ENCODE measurements around the gene HSD17B12. TPM values are rescaled to one million over a fixed set of nuclear protein-coding genes. Genes with fewer than 3 reads are reported as not detected.
A peak's percentile ranks its signal among the peaks of the same experiment; 100 is the strongest.
"Not testable (repeated sequence)": the region's sequence is repeated elsewhere in the genome, so short reads cannot be mapped to it uniquely, and the experiment has no call there.

The HSD17B12 gene
- total and polyA plus RNA-seq, 5 donors from 2014 or later = 17.5 to 23.1 (median 21.1) TPM

DNA sequence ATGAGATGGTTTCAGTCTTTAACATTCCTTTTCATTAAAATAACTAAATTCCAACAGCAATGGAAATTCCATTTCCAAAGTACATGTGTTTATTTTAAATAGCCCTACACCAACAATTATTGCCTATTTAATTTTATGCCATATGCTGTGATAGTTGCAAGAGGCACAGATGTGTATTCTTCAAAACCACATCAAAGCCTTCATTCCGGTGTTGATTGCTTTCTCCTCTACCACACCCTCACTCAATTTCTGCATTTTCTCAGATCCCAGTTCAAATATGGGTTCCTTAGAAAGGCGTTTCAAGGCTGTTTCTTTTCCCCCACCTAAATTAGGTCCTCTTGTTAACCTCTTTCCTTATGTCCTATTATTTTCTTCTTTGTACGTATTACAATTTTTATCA, 6.0 kb upstream of the HSD17B12 start:
- Mint-ChIP-seq H3K36me3 (no peaks in the 10 kb centered on the region), H3K4me1 (peaks cover 0 to 6% (median 4%) of the 10 kb centered on the region in 4 donors), H3K9me3 (peaks cover 0 to 3% (median 0%) of the 10 kb centered on the region in 7 donors), H3K27ac (no peak overlapping the region), H3K27me3 (peaks cover 23% of the 10 kb centered on the region), H3K4me3 (peak overlapping the region in 1 of 4 donors; percentile 27)
- peaks cover 3% of the 10 kb centered on the region for H3K27me3 ChIP-seq (ENCODE audit: control insufficient read depth, insufficient read depth, low read length)
- H3K4me3 ChIP-seq (ENCODE audit: low read depth, low read length) = no peak overlapping the region
- no peaks in the 10 kb centered on the region for H3K36me3 ChIP-seq (ENCODE audit: control insufficient read depth, insufficient read depth, low read length)
- H3K9me3 ChIP-seq (ENCODE audit: control insufficient read depth in 2 of 2, low read length in 2 of 2) = no peaks in the 10 kb centered on the region
- no peak overlapping the region for H3K27ac ChIP-seq (ENCODE audit: insufficient read depth, low read length, poor library complexity, severe bottlenecking)
- no peak for DNase-seq
- ATAC-seq (ENCODE audit: low read depth in 2 of 2) = no peak
- no peaks in the 10 kb centered on the region for H3K4me1 ChIP-seq (ENCODE audit: control insufficient read depth, insufficient read depth, low read length, poor library complexity, severe bottlenecking)

GRCh38 chr11:43676933-43677332, 3.6 kb upstream of the HSD17B12 start:
- H3K27me3 ChIP-seq (ENCODE audit: control insufficient read depth, insufficient read depth, low read length) = peaks cover 3% of the 10 kb centered on the region
- Mint-ChIP-seq H3K4me3 (peak overlapping the region in 1 of 4 donors; percentile 55), H3K27me3 (peaks cover 29% of the 10 kb centered on the region), H3K36me3 (no peaks in the 10 kb centered on the region), H3K4me1 (peaks cover 8 to 26% (median 19%) of the 10 kb centered on the region in 4 donors), H3K9me3 (peaks cover 0 to 4% (median 0%) of the 10 kb centered on the region in 7 donors), H3K27ac (no peak overlapping the region)
- H3K4me1 ChIP-seq (ENCODE audit: control insufficient read depth, insufficient read depth, low read length, poor library complexity, severe bottlenecking) = peaks cover 12% of the 10 kb centered on the region
- no peak overlapping the region for H3K27ac ChIP-seq (ENCODE audit: insufficient read depth, low read length, poor library complexity, severe bottlenecking)
- DNase-seq (no peak), ATAC-seq (ENCODE audit: low read depth in 2 of 2) (no peak)
- H3K36me3 ChIP-seq (ENCODE audit: control insufficient read depth, insufficient read depth, low read length) = no peaks in the 10 kb centered on the region
- H3K9me3 ChIP-seq (ENCODE audit: control insufficient read depth in 2 of 2, low read length in 2 of 2) = no peaks in the 10 kb centered on the region
- H3K4me3 ChIP-seq (ENCODE audit: low read depth, low read length) = no peak overlapping the region

GRCh38 chr11:43681401-43681942, 934 bp downstream of the HSD17B12 start:
- Mint-ChIP-seq H3K9me3 (peaks cover 0 to 4% (median 0%) of the 10 kb centered on the region in 7 donors), H3K36me3 (peaks cover 29% of the 10 kb centered on the region), H3K27me3 (peaks cover 14% of the 10 kb centered on the region), H3K4me1 (peaks cover 10 to 52% (median 33%) of the 10 kb centered on the region in 4 donors), H3K27ac (peak overlapping the region; percentile 94 to 99 (median 96)), H3K4me3 (peak overlapping the region; percentile 87 to 97 (median 94))
- Histone ChIP-seq H3K27ac (ENCODE audit: insufficient read depth, low read length, poor library complexity, severe bottlenecking) (peak overlapping the region; percentile 91), H3K4me3 (ENCODE audit: low read depth, low read length) (peak overlapping the region; percentile 83), H3K4me1 (ENCODE audit: control insufficient read depth, insufficient read depth, low read length, poor library complexity, severe bottlenecking) (peaks cover 12% of the 10 kb centered on the region), H3K27me3 (ENCODE audit: control insufficient read depth, insufficient read depth, low read length) (no peaks in the 10 kb centered on the region), H3K9me3 (ENCODE audit: control insufficient read depth in 2 of 2, low read length in 2 of 2) (no peaks in the 10 kb centered on the region), H3K36me3 (ENCODE audit: control insufficient read depth, insufficient read depth, low read length) (no peaks in the 10 kb centered on the region)
- no peak for ATAC-seq (ENCODE audit: low read depth in 2 of 2)
- no peak for DNase-seq

DNA sequence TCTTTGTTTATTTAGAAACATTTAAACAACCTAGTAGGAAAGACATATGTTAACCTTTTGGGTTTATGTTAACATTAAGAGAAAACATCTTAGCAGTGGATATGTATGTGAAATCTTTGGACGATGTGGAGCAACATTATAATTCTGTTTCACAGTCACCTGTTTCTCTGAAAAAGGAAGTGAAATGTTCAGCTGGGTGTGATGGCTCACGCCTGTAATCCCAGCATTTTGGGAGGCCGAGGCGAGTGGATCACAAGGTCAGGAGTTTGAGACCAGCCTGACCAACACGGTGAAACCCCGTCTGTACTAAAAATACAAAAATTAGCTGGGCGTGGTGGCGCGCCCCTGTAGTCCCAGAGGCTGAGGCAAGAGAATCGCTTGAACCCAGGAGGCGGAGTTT, 1.5 kb downstream of the HSD17B12 start:
- H3K27me3 Mint-ChIP-seq; H3K27me3 ChIP-seq (ENCODE audit: control insufficient read depth, insufficient read depth, low read length); H3K9me3 ChIP-seq (ENCODE audit: control insufficient read depth in 2 of 2, low read length in 2 of 2); DNase-seq; H3K9me3 Mint-ChIP-seq; ATAC-seq (ENCODE audit: low read depth in 2 of 2); H3K36me3 ChIP-seq (ENCODE audit: control insufficient read depth, insufficient read depth, low read length): not testable (repeated sequence)
- H3K4me3 ChIP-seq (ENCODE audit: low read depth, low read length) = peak overlapping the region; percentile 83
- H3K4me1 Mint-ChIP-seq = peaks cover 10 to 53% (median 34%) of the 10 kb centered on the region in 4 donors
- H3K27ac Mint-ChIP-seq = peak overlapping the region in 2 of 3 donors; percentile 80 to 96
- peaks cover 29% of the 10 kb centered on the region for H3K36me3 Mint-ChIP-seq
- peak overlapping the region; percentile 87 to 97 (median 94) for H3K4me3 Mint-ChIP-seq
- peaks cover 12% of the 10 kb centered on the region for H3K4me1 ChIP-seq (ENCODE audit: control insufficient read depth, insufficient read depth, low read length, poor library complexity, severe bottlenecking)
- H3K27ac ChIP-seq (ENCODE audit: insufficient read depth, low read length, poor library complexity, severe bottlenecking) = peak overlapping the region; percentile 91

DNA sequence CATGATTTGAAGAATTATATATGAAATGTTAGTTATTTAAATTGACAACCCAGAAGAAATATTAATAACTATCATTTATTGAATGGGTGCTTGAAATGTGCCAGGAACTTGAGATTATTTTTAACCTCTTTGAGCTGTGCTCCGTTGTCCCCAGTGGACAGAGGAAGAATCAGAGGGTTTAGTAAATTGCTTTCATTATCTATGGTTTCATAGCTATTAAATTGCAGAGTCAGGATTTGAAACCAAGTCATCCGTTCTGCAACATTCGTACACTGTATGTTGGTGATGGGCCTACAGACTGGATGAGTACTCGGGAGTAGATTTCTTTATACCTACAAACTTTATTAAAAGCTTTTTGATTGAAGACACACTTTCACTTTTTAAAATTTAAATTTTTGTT, 4.9 kb downstream of the HSD17B12 start:
- DNase-seq (peak in 1 of 3 donors; percentile 13), ATAC-seq (ENCODE audit: low read depth in 2 of 2) (no peak)
- Histone ChIP-seq H3K36me3 (ENCODE audit: control insufficient read depth, insufficient read depth, low read length) (no peaks in the 10 kb centered on the region), H3K27ac (ENCODE audit: insufficient read depth, low read length, poor library complexity, severe bottlenecking) (no peak overlapping the region), H3K27me3 (ENCODE audit: control insufficient read depth, insufficient read depth, low read length) (no peaks in the 10 kb centered on the region), H3K9me3 (ENCODE audit: control insufficient read depth in 2 of 2, low read length in 2 of 2) (no peaks in the 10 kb centered on the region), H3K4me3 (ENCODE audit: low read depth, low read length) (no peak overlapping the region), H3K4me1 (ENCODE audit: control insufficient read depth, insufficient read depth, low read length, poor library complexity, severe bottlenecking) (peaks cover 12% of the 10 kb centered on the region)
- H3K4me3 Mint-ChIP-seq = no peak overlapping the region
- H3K27ac Mint-ChIP-seq = no peak overlapping the region
- peaks cover 10 to 47% (median 36%) of the 10 kb centered on the region in 4 donors for H3K4me1 Mint-ChIP-seq
- peaks cover 38% of the 10 kb centered on the region for H3K36me3 Mint-ChIP-seq
- H3K9me3 Mint-ChIP-seq = no peaks in the 10 kb centered on the region
- peaks cover 3% of the 10 kb centered on the region for H3K27me3 Mint-ChIP-seq

DNA sequence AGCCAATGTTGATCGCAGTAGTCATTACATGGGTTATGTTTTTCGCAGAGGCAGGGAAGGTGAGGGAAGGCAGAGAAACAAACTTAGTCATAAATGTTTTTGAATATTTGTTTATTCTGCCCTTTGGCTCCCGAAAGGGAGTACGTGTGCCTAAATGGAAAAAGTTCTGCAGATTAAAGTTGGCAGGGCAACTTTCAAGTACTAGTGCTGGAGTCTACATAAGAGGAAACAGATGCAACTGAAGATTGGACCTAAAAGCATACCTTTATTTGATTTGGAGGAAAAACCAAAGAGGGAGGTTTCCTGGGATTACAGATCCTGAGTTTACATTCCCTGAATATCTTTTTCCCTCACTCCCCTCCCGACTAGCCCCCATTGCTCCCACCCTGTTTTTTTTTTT, 5.7 kb downstream of the HSD17B12 start:
- Mint-ChIP-seq H3K36me3 (peaks cover 38% of the 10 kb centered on the region), H3K4me3 (no peak overlapping the region), H3K27me3 (no peaks in the 10 kb centered on the region), H3K27ac (no peak overlapping the region), H3K4me1 (peaks cover 10 to 43% (median 32%) of the 10 kb centered on the region in 4 donors), H3K9me3 (no peaks in the 10 kb centered on the region)
- H3K36me3 ChIP-seq (ENCODE audit: control insufficient read depth, insufficient read depth, low read length) = no peaks in the 10 kb centered on the region
- H3K9me3 ChIP-seq (ENCODE audit: control insufficient read depth in 2 of 2, low read length in 2 of 2) = no peaks in the 10 kb centered on the region
- no peak overlapping the region for H3K4me3 ChIP-seq (ENCODE audit: low read depth, low read length)
- no peak for ATAC-seq (ENCODE audit: low read depth in 2 of 2)
- peaks cover 7% of the 10 kb centered on the region for H3K4me1 ChIP-seq (ENCODE audit: control insufficient read depth, insufficient read depth, low read length, poor library complexity, severe bottlenecking)
- no peaks in the 10 kb centered on the region for H3K27me3 ChIP-seq (ENCODE audit: control insufficient read depth, insufficient read depth, low read length)
- no peak for DNase-seq
- no peak overlapping the region for H3K27ac ChIP-seq (ENCODE audit: insufficient read depth, low read length, poor library complexity, severe bottlenecking)

- Histone ChIP-seq H3K4me3 (ENCODE audit: low read depth, low read length) (no peak overlapping the region), H3K27ac (ENCODE audit: insufficient read depth, low read length, poor library complexity, severe bottlenecking) (no peak overlapping the region), H3K27me3 (ENCODE audit: control insufficient read depth, insufficient read depth, low read length) (no peaks in the 10 kb centered on the region), H3K4me1 (ENCODE audit: control insufficient read depth, insufficient read depth, low read length, poor library complexity, severe bottlenecking) (no peaks in the 10 kb centered on the region), H3K36me3 (ENCODE audit: control insufficient read depth, insufficient read depth, low read length) (no peaks in the 10 kb centered on the region), H3K9me3 (ENCODE audit: control insufficient read depth in 2 of 2, low read length in 2 of 2) (no peaks in the 10 kb centered on the region)
- no peak for ATAC-seq (ENCODE audit: low read depth in 2 of 2)
- Mint-ChIP-seq H3K4me1 (peaks cover 6 to 41% (median 26%) of the 10 kb centered on the region in 4 donors), H3K27me3 (no peaks in the 10 kb centered on the region), H3K4me3 (no peak overlapping the region), H3K27ac (no peak overlapping the region), H3K9me3 (no peaks in the 10 kb centered on the region), H3K36me3 (peaks cover 38% of the 10 kb centered on the region)
- DNase-seq = no peak
These were observed 6.7 kb downstream of the HSD17B12 start for GRCh38 chr11:43687120-43687791.

- Histone ChIP-seq H3K9me3 (ENCODE audit: control insufficient read depth in 2 of 2, low read length in 2 of 2) (no peaks in the 10 kb centered on the region), H3K36me3 (ENCODE audit: control insufficient read depth, insufficient read depth, low read length) (no peaks in the 10 kb centered on the region), H3K27ac (ENCODE audit: insufficient read depth, low read length, poor library complexity, severe bottlenecking) (no peak overlapping the region), H3K4me3 (ENCODE audit: low read depth, low read length) (no peak overlapping the region), H3K4me1 (ENCODE audit: control insufficient read depth, insufficient read depth, low read length, poor library complexity, severe bottlenecking) (no peaks in the 10 kb centered on the region), H3K27me3 (ENCODE audit: control insufficient read depth, insufficient read depth, low read length) (no peaks in the 10 kb centered on the region)
- H3K36me3 Mint-ChIP-seq = peaks cover 32% of the 10 kb centered on the region
- DNase-seq (no peak), ATAC-seq (ENCODE audit: low read depth in 2 of 2) (no peak)
- H3K4me3 Mint-ChIP-seq = no peak overlapping the region
- H3K27me3 Mint-ChIP-seq = no peaks in the 10 kb centered on the region
- no peak overlapping the region for H3K27ac Mint-ChIP-seq
- peaks cover 11 to 37% (median 21%) of the 10 kb centered on the region in 4 donors for H3K4me1 Mint-ChIP-seq
- H3K9me3 Mint-ChIP-seq = no peaks in the 10 kb centered on the region
These were observed 7.9 kb downstream of the HSD17B12 start for GRCh38 chr11:43688394-43688793.

Measured in CD4-positive, CD25-positive, alpha-beta regulatory T cell (primary cell).